Psoas muscle (tissue), 8 donors: ENCODE results near the gene ADCYAP1. TPM values are rescaled to one million over a fixed set of nuclear protein-coding genes. Genes with fewer than 3 reads are reported as not detected.

Source experiments
- ATAC-seq, 4 donors: fragments of 200-7000 bp; cut with Tn5 transposase; one replicate each; pipeline ENCODE4 v1.9.1; 2020; ENCODE audit warnings: moderate library complexity in 3 of 4, mild to moderate bottlenecking in 2 of 4
- DNase-seq, 2 donors: peaks; one replicate each; pipeline ENCODE4 v3.0.0-alpha.2; 2020
- H3K27ac ChIP-seq: fragments of 200-600 bp; one replicate; pipeline ENCODE4 v1.8.0; 2022
- H3K27me3 ChIP-seq, 3 donors: fragments of 200-600 bp in 1 of 3; one replicate each; pipeline versions ENCODE4 v1.6.1 to v1.8.0; 2013 to 2022; ENCODE audit warnings: low read length in 2 of 3, mild to moderate bottlenecking in 2 of 3, moderate library complexity in 1 of 3; ENCODE audit not compliant: insufficient read depth in 3 of 3
- H3K36me3 ChIP-seq, 2 donors: fragments of 200-600 bp in 1 of 2; one replicate each; pipeline versions ENCODE4 v1.6.1 to v1.8.0; 2013 to 2022; ENCODE audit warnings: low read depth in 1 of 2, mild to moderate bottlenecking in 1 of 2, moderate library complexity in 1 of 2; ENCODE audit not compliant: insufficient read depth in 1 of 2
- H3K4me1 ChIP-seq: fragments of 200-600 bp; one replicate; pipeline ENCODE4 v1.8.0; 2022
- H3K4me3 ChIP-seq: fragments of 200-600 bp; one replicate; pipeline ENCODE4 v1.8.0; 2022; ENCODE audit warnings: mild to moderate bottlenecking
- H3K9me3 ChIP-seq: fragments of 200-600 bp; one replicate; pipeline ENCODE4 v1.8.0; 2022
- WGBS, 3 donors: extraction: QIAGEN DNeasy Blood & Tissue Kit; methylation state at CpG; one replicate each; pipeline versions ENCODE4 v1.1.6 to v1.1.7; 2013; 5-methylcytosine and 5-hydroxymethylcytosine counted together
- intact Hi-C, 2 donors: fragments of 100-400 bp; cut with DNase I; formaldehyde crosslinking; loops; one replicate each; pipeline versions ENCODE4 v1.11.0 to v1.14.2; 2022
- polyA plus RNA-seq, 3 donors: library from polyadenylated mRNA; stranded (reverse); fragments of 200-250 nt; gene quantifications; one replicate each; pipeline ENCODE4 v1.2.3, GENCODE V29; 2013
- total RNA-seq, 4 donors: library from RNA; stranded (reverse); fragmentation: NEBNext Ultra II Directional in 2 of 4; extraction: Animal tissue kit (Norgen Biotek cat#: 25700) in 2 of 4; gene quantifications; one replicate each; pipeline versions ENCODE4 v1.2.1 to v1.2.4, GENCODE V29; 2021 to 2023
- TF ChIP-seq, protein P1 (sequence below): fragments of 200-600 bp; IDR thresholded peaks from one replicate; pipeline ENCODE4 v1.8.0; 2022; ENCODE audit warnings: antibody characterized with exemption
- donor health status: healthy with polysubstance abuse.
- donor health status: DM: no; HTN: no; CAD: no; lungs with moderate emphysema.
- donor health status: Bipolar disorder and iron deficiency.
- donor health status: healthy.
- donor health status: DM: yes; HTN: yes; CAD: no.
- donor health status: DM: no; HTN: no; CAD: no.
- donor health status: DM: no; HTN: no; CAD: no.
- donor health status: DM: yes; HTN: yes; CAD: no.

Gene ADCYAP1
- total and polyA plus RNA-seq, 7 donors = 0.03 to 0.21 (median 0.05) TPM; not detected in 3

DNA sequence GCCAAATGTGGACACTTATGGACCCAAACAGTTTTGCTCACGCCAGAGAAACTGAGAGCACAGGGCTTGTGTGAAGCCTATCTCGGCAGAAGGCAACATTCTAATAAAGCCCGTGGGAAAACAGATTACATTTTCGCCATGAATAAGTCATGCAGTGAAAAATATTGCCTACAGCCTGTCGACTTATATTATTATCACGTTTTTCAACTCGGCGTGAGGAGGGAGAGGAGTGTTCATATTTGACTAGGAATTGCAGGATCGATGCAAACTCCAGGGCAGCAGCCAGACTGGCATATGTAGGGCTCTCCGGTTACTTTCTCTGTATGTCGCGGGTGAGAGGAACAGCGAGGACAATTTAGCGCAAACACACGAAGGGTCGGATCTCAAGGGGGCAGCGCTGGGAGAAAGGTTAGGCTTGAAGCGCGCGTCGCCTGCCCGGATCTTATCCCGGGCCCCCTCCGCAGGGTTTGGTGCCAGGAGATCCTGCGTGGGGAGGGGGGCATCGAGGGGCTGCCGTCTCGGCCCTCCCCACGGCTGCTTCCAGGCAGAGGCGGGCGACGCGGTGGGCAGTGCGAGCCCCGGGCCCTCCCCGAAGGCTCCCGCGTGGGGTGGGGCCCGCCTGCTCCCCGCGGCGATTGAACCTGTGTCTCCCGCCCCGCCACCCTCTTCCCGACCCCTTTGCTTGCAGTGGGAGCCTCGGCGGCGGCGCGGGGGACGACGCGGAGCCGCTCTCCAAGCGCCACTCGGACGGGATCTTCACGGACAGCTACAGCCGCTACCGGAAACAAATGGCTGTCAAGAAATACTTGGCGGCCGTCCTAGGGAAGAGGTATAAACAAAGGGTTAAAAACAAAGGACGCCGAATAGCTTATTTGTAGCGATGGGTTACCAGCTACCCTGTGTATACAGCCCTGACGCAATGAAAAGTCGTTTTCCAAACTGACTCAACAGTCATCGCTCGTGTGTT lies 4.4 kb downstream of the ADCYAP1 start:
- peaks cover 22% of the 10 kb centered on the region for H3K4me1 ChIP-seq
- H3K4me3 ChIP-seq = peak overlapping the region; percentile 59
- TF ChIP-seq, protein P1, sequence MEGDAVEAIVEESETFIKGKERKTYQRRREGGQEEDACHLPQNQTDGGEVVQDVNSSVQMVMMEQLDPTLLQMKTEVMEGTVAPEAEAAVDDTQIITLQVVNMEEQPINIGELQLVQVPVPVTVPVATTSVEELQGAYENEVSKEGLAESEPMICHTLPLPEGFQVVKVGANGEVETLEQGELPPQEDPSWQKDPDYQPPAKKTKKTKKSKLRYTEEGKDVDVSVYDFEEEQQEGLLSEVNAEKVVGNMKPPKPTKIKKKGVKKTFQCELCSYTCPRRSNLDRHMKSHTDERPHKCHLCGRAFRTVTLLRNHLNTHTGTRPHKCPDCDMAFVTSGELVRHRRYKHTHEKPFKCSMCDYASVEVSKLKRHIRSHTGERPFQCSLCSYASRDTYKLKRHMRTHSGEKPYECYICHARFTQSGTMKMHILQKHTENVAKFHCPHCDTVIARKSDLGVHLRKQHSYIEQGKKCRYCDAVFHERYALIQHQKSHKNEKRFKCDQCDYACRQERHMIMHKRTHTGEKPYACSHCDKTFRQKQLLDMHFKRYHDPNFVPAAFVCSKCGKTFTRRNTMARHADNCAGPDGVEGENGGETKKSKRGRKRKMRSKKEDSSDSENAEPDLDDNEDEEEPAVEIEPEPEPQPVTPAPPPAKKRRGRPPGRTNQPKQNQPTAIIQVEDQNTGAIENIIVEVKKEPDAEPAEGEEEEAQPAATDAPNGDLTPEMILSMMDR = no peak
- 4 to 5% (median 4%) methylated on average over 62 to 69 of the region's 69 CpGs for WGBS, 3 donors
- intact Hi-C loops = no loop called here
- H3K9me3 ChIP-seq = no peaks in the 10 kb centered on the region
- H3K27me3 ChIP-seq = peaks cover 0 to 94% (median 48%) of the 10 kb centered on the region in 3 donors
- DNase-seq (no peak), ATAC-seq (no peak)
- H3K27ac ChIP-seq = no peak overlapping the region
- H3K36me3 ChIP-seq = no peaks in the 10 kb centered on the region

GRCh38 chr18:910247-910646 lies 5.6 kb downstream of the ADCYAP1 start:
- WGBS, 3 donors = 45 to 49% (median 45%) methylated on average over 5 of the region's 5 CpGs
- peaks cover 22% of the 10 kb centered on the region for H3K4me1 ChIP-seq
- H3K27ac ChIP-seq = no peak overlapping the region
- ATAC-seq = no peak
- peaks cover 4 to 82% (median 41%) of the 10 kb centered on the region in 3 donors for H3K27me3 ChIP-seq
- H3K36me3 ChIP-seq = no peaks in the 10 kb centered on the region
- intact Hi-C loops = no loop called here
- H3K4me3 ChIP-seq = no peak overlapping the region
- H3K9me3 ChIP-seq = no peaks in the 10 kb centered on the region
- no peak for DNase-seq
- TF ChIP-seq, protein P1 = no peak

GRCh38 chr18:911025-911424 lies 6.4 kb downstream of the ADCYAP1 start:
- peaks cover 4 to 74% (median 33%) of the 10 kb centered on the region in 3 donors for H3K27me3 ChIP-seq
- no peaks in the 10 kb centered on the region for H3K36me3 ChIP-seq
- DNase-seq = no peak
- H3K4me1 ChIP-seq = peaks cover 22% of the 10 kb centered on the region
- TF ChIP-seq, protein P1 = no peak
- ATAC-seq = no peak
- no peak overlapping the region for H3K4me3 ChIP-seq
- H3K9me3 ChIP-seq = no peaks in the 10 kb centered on the region
- H3K27ac ChIP-seq = no peak overlapping the region
- intact Hi-C loops = no loop called here
- 20 to 25% (median 23%) methylated on average over 2 of the region's 2 CpGs for WGBS, 3 donors

GRCh38 chr18:911486-911885 lies 6.8 kb downstream of the ADCYAP1 start:
- DNase-seq (no peak), ATAC-seq (no peak)
- intact Hi-C loops = no loop called here
- H3K4me3 ChIP-seq = no peak overlapping the region
- TF ChIP-seq, protein P1 = no peak
- H3K9me3 ChIP-seq = no peaks in the 10 kb centered on the region
- H3K36me3 ChIP-seq = no peaks in the 10 kb centered on the region
- peaks cover 4 to 69% (median 29%) of the 10 kb centered on the region in 3 donors for H3K27me3 ChIP-seq
- peaks cover 17% of the 10 kb centered on the region for H3K4me1 ChIP-seq
- 14 to 17% (median 15%) methylated on average over 7 of the region's 7 CpGs for WGBS, 3 donors
- H3K27ac ChIP-seq = no peak overlapping the region
